Measurements from ENCODE around the gene GP2. TPM values are rescaled to one million over a fixed set of nuclear protein-coding genes. Genes with fewer than 3 reads are reported as not detected.
"Not testable (repeated sequence)": the region's sequence is repeated elsewhere in the genome, so short reads cannot be mapped to it uniquely, and the experiment has no call there.

Gene GP2
- total RNA-seq, 1 donor from 2014 or later: 3.4 TPM

DNA sequence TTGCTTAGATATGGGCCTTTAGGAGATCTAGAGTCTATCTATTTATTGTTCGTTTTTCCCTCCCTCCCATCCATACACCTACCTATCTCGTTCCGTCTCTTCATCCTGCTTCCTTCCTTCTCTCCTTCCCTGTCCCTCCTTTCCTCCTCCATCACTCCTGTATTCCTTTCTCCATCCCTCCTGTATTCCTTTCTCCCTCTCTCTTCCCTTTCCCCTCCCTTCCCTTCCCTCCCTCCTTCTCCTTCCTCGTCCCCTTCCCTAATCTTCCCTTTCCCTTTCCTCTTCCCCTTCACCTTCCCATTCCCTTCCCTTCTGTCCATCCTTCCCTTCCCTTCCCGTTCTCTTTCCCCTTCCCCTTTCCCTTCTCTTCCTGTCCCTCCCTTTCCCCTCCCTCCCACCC, 10.6 kb downstream of the GP2 start:
- H3K4me3 Mint-ChIP-seq: no peak overlapping the region
- peaks cover 26% of the 10 kb centered on the region for H3K27me3 Mint-ChIP-seq
- TF ChIP-seq, protein P1, sequence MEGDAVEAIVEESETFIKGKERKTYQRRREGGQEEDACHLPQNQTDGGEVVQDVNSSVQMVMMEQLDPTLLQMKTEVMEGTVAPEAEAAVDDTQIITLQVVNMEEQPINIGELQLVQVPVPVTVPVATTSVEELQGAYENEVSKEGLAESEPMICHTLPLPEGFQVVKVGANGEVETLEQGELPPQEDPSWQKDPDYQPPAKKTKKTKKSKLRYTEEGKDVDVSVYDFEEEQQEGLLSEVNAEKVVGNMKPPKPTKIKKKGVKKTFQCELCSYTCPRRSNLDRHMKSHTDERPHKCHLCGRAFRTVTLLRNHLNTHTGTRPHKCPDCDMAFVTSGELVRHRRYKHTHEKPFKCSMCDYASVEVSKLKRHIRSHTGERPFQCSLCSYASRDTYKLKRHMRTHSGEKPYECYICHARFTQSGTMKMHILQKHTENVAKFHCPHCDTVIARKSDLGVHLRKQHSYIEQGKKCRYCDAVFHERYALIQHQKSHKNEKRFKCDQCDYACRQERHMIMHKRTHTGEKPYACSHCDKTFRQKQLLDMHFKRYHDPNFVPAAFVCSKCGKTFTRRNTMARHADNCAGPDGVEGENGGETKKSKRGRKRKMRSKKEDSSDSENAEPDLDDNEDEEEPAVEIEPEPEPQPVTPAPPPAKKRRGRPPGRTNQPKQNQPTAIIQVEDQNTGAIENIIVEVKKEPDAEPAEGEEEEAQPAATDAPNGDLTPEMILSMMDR (conservative IDR thresholded peaks at IDR 0.05): no peak
- no peak overlapping the region for H3K27ac Mint-ChIP-seq
- no peaks in the 10 kb centered on the region for H3K4me1 Mint-ChIP-seq (ENCODE audit: unreplicated experiment)
- no peaks in the 10 kb centered on the region for H3K36me3 Mint-ChIP-seq
- H3K9me3 Mint-ChIP-seq: no peaks in the 10 kb centered on the region
- DNase-seq (ENCODE audit: extremely low spot score, unreplicated experiment): no peak

GRCh38 chr16:20315764-20316163, 11.5 kb downstream of the GP2 start:
- no peaks in the 10 kb centered on the region for H3K36me3 Mint-ChIP-seq
- TF ChIP-seq, protein P1 (conservative IDR thresholded peaks at IDR 0.05): no peak
- no peak overlapping the region for H3K27ac Mint-ChIP-seq
- DNase-seq (ENCODE audit: extremely low spot score, unreplicated experiment): no peak
- no peaks in the 10 kb centered on the region for H3K9me3 Mint-ChIP-seq
- H3K27me3 Mint-ChIP-seq: peaks cover 23% of the 10 kb centered on the region
- no peaks in the 10 kb centered on the region for H3K4me1 Mint-ChIP-seq (ENCODE audit: unreplicated experiment)
- H3K4me3 Mint-ChIP-seq: no peak overlapping the region

DNA sequence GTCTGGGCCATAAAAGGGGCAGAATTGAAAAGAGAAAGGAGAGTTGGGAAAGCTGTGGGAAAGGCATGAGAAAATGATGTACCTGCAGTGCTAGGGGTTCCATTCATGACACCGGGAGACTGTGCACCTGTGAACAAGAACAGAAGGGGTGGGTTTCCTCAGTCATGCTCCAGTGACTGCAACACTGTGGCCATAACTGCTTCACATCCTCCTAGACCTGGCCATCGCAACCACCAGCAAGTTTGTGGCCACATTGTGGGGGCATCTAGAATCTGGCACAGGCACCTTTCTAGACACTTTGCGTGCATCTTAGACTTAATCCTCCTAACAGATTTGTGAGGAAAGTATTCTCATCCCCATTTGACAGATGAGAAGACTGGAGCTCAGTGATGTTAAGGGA, 12.7 kb downstream of the GP2 start:
- Mint-ChIP-seq H3K27me3 (peaks cover 23% of the 10 kb centered on the region), H3K4me3 (no peak overlapping the region), H3K36me3 (no peaks in the 10 kb centered on the region), H3K27ac (no peak overlapping the region), H3K4me1 (ENCODE audit: unreplicated experiment) (no peaks in the 10 kb centered on the region), H3K9me3 (no peaks in the 10 kb centered on the region)
- TF ChIP-seq, protein P1 (conservative IDR thresholded peaks at IDR 0.05): no peak
- DNase-seq (ENCODE audit: extremely low spot score, unreplicated experiment): no peak

DNA sequence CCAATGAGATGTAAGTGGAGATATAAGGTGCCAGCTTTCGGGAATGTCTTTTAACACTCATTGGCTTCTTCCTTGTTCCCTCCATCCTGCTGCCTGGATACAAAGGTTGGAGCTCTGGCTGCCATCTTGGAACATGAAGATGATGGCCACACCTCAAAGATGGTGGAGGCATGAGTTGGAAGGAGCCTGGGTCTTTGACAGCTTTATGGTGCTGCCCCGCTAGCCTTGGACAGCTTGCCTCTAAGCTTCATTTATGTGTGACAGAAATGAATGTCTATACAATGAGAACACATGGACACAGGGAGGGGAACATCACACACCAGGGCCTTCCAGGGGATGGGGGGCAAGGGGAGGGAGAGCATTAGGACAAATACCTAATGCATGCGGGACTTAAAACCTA, 13.6 kb downstream of the GP2 start:
- Mint-ChIP-seq H3K9me3 (no peaks in the 10 kb centered on the region), H3K27ac (no peak overlapping the region), H3K4me3 (no peak overlapping the region), H3K36me3 (no peaks in the 10 kb centered on the region), H3K27me3 (peaks cover 25% of the 10 kb centered on the region), H3K4me1 (ENCODE audit: unreplicated experiment) (no peaks in the 10 kb centered on the region)
- TF ChIP-seq, protein P1 (conservative IDR thresholded peaks at IDR 0.05): no peak
- DNase-seq (ENCODE audit: extremely low spot score, unreplicated experiment): no peak

DNA sequence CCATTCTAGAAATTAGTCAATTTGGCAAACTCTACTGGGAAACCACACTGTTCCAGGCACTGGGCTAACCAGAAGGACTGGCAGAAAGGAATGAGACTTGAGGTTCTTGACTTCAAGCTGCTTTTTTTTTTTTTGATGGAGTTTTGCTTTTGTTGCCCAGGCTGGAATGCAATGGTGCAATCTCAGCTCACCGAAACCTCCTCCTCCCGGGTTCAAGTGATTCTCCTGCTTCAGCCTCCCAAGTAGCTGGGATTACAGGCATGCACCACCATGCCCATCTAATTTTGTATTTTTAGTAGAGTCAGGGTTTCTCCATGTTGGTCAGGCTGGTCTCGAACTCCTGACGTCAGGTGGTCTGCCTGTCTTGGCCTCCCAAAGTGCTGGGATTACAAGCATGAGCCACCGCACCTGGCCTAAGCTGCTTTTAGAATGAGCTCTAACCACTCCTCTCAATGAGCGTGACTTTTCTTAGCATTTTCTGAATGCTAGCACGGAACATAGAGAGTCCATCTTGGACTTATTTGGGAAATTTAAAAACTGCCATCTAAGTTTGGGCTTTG, 14.7 kb downstream of the GP2 start:
- H3K4me1 Mint-ChIP-seq (ENCODE audit: unreplicated experiment); H3K36me3 Mint-ChIP-seq; H3K4me3 Mint-ChIP-seq; DNase-seq (ENCODE audit: extremely low spot score, unreplicated experiment); H3K27ac Mint-ChIP-seq; H3K9me3 Mint-ChIP-seq: not testable (repeated sequence)
- H3K27me3 Mint-ChIP-seq: peaks cover 18% of the 10 kb centered on the region

GRCh38 chr16:20311548-20311947, 15.8 kb downstream of the GP2 start:
- H3K9me3 Mint-ChIP-seq: no peaks in the 10 kb centered on the region
- H3K4me1 Mint-ChIP-seq (ENCODE audit: unreplicated experiment): no peaks in the 10 kb centered on the region
- no peak overlapping the region for H3K27ac Mint-ChIP-seq
- TF ChIP-seq, protein P1 (conservative IDR thresholded peaks at IDR 0.05): no peak
- H3K4me3 Mint-ChIP-seq: no peak overlapping the region
- no peak for DNase-seq (ENCODE audit: extremely low spot score, unreplicated experiment)
- H3K36me3 Mint-ChIP-seq: no peaks in the 10 kb centered on the region
- H3K27me3 Mint-ChIP-seq: peaks cover 18% of the 10 kb centered on the region

Data from type B pancreatic cell (in vitro differentiated cells).